Smooth muscle cell (in vitro differentiated cells): ENCODE data around the gene CLCN2. TPM values are rescaled to one million over a fixed set of nuclear protein-coding genes. Genes with fewer than 3 reads are reported as not detected.

Experiments
- DNase-seq: peaks from one replicate; lab custom pipeline; 2025; ENCODE audit not compliant: unreplicated experiment; lab: John Stamatoyannopoulos, UW
- H2AFZ ChIP-seq: fragments of 200-600 bp; sonication (generic); 2 replicates; pipeline ENCODE4 v1.6.0; 2016; ENCODE audit warnings: antibody characterized with exemption, low read depth, mild to moderate bottlenecking
- H3F3A ChIP-seq: fragments of 200-600 bp; sonication (generic); 2 replicates; pipeline ENCODE4 v1.6.0; 2017; ENCODE audit warnings: antibody characterized with exemption, low read depth
- H3K27ac ChIP-seq: fragments of 200-600 bp; sonication (generic); 2 replicates; pipeline ENCODE4 v1.5.1; 2016; ENCODE audit warnings: low read depth, mild to moderate bottlenecking
- H3K27me3 ChIP-seq: fragments of 200-600 bp; sonication (generic); 2 replicates; pipeline ENCODE4 v1.6.1; 2016; ENCODE audit warnings: low read depth, mild to moderate bottlenecking
- H3K36me3 ChIP-seq: fragments of 200-600 bp; sonication (generic); 2 replicates; pipeline ENCODE4 v1.5.1; 2016; ENCODE audit warnings: low read depth
- H3K4me1 ChIP-seq: fragments of 200-600 bp; sonication (generic); 2 replicates; pipeline ENCODE4 v1.5.1; 2016; ENCODE audit warnings: low read depth
- H3K4me2 ChIP-seq: fragments of 200-600 bp; sonication (generic); 2 replicates; pipeline ENCODE4 v1.6.0; 2016; ENCODE audit warnings: mild to moderate bottlenecking
- H3K4me3 ChIP-seq: fragments of 200-600 bp; sonication (generic); 2 replicates; pipeline ENCODE4 v1.5.1; 2016; ENCODE audit warnings: mild to moderate bottlenecking
- H3K79me2 ChIP-seq: fragments of 200-600 bp; sonication (generic); 2 replicates; pipeline ENCODE4 v1.6.0; 2016; ENCODE audit warnings: low read depth, mild to moderate bottlenecking
- H3K9ac ChIP-seq: fragments of 200-600 bp; sonication (generic); 2 replicates; pipeline ENCODE4 v1.6.0; 2016; ENCODE audit warnings: low read depth
- H3K9me3 ChIP-seq: fragments of 200-600 bp; sonication (generic); replicated peaks from 2 replicates; pipeline ENCODE4 v1.5.1; 2016; ENCODE audit warnings: low read depth
- H4K20me1 ChIP-seq: fragments of 200-600 bp; sonication (generic); 2 replicates; pipeline ENCODE4 v1.6.0; 2016; ENCODE audit warnings: low read depth
- CTCF ChIP-seq: fragments of 200-600 bp; sonication (generic); IDR thresholded peaks from 2 replicates; pipeline ENCODE4 v1.5.1; 2017; ENCODE audit warnings: borderline replicate concordance, mild to moderate bottlenecking, antibody characterized with exemption; ENCODE audit not compliant: insufficient read depth, poor library complexity, severe bottlenecking
- WGBS: methylation state at CpG from one replicate; pipeline ENCODE4 v1.1.7; 2016; ENCODE audit warnings: low lambda C conversion rate; 5-methylcytosine and 5-hydroxymethylcytosine counted together
- polyA plus RNA-seq: library from polyadenylated mRNA; unstranded; fragments of >200 nt; fragmentation: Nextera tagmentation; extraction: Ambion mirVana; gene quantifications from 2 replicates; pipeline ENCODE4 v1.2.1, GENCODE V29; 2016
- total RNA-seq: library from RNA; depleted of rRNA; stranded (reverse); fragments of >200 nt; gene quantifications from 2 replicates; pipeline ENCODE4 v1.2.3, GENCODE V29; 2014

CLCN2 gene
- total and polyA plus RNA-seq, 2 experiments from 2014 or later: 4.1 to 4.5 TPM

DNA sequence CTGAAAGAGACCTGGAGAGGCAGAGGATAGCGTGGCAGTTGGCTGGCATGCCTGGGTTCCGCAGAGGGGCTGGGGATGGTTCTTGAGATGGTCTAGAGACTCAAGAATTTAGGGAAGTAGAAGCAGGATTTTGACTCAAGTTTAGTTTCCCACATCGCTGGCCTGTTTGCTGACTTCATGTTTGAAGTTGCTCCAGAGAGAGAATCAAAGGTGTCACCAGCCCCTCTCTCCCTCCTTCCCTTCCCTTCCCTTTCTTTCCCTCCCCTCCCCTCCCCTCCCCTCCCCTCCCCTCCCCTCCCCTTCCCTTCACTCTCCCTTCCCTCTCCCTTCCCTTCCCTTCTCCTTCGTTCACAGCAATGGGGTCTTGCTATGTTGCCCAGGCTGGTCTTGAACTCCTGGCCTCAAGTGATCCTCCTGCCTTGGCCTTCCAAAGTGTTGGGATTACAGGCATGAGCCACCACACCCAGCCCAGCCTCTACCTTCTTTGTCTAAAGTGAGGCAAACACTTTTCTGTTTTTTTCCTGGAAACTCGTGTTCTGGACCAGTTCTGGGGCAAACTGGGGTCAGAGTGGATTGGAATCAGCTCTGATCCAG lies 28.6 kb upstream of the CLCN2 start:
- no peak for DNase-seq
- no peaks in the 10 kb centered on the region for H3K79me2 ChIP-seq
- H3K4me2 ChIP-seq: no peak overlapping the region
- WGBS: 93% methylated on average over 4 of the region's 5 CpGs
- H3K27me3 ChIP-seq: no peaks in the 10 kb centered on the region
- no peaks in the 10 kb centered on the region for H4K20me1 ChIP-seq
- no peaks in the 10 kb centered on the region for H3K36me3 ChIP-seq
- H2AFZ ChIP-seq: no peak overlapping the region
- H3K9ac ChIP-seq: no peak overlapping the region
- H3K4me3 ChIP-seq: no peak overlapping the region
- no peaks in the 10 kb centered on the region for H3K4me1 ChIP-seq
- no peak for TF ChIP-seq CTCF
- H3K27ac ChIP-seq: no peak overlapping the region
- no peaks in the 10 kb centered on the region for H3K9me3 ChIP-seq
- H3F3A ChIP-seq: no peaks in the 10 kb centered on the region

GRCh38 chr3:184389384-184389783 lies 28.0 kb upstream of the CLCN2 start:
- Histone ChIP-seq H2AFZ (no peak overlapping the region), H3K4me3 (no peak overlapping the region), H3K27me3 (no peaks in the 10 kb centered on the region), H3K4me2 (no peak overlapping the region), H3K4me1 (no peaks in the 10 kb centered on the region), H3F3A (no peaks in the 10 kb centered on the region), H3K9ac (no peak overlapping the region), H3K27ac (no peak overlapping the region), H3K36me3 (no peaks in the 10 kb centered on the region), H3K79me2 (no peaks in the 10 kb centered on the region), H3K9me3 (no peaks in the 10 kb centered on the region), H4K20me1 (no peaks in the 10 kb centered on the region)
- TF ChIP-seq CTCF: no peak
- 75% methylated on average over 5 of the region's 5 CpGs for WGBS
- DNase-seq: no peak

DNA sequence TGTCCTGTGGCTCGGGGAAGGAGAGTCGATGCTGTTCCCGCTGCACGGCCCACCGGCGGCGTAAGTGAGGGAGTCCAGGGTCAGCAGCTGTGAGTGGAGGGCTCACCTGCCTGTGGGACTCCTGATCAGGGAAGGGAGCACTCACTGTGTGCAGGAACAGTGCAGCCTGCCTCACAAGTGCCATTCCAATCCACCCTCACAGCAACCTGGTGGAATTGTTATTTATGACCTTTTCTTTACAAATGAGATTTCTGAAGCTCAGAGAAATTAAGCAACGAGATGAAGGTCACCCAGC lies 27.5 kb upstream of the CLCN2 start:
- H3K27me3 ChIP-seq: no peaks in the 10 kb centered on the region
- H3K27ac ChIP-seq: no peak overlapping the region
- no peak overlapping the region for H3K9ac ChIP-seq
- H4K20me1 ChIP-seq: no peaks in the 10 kb centered on the region
- no peaks in the 10 kb centered on the region for H3K9me3 ChIP-seq
- no peaks in the 10 kb centered on the region for H3K4me1 ChIP-seq
- WGBS: 89% methylated on average over 8 of the region's 8 CpGs
- H3F3A ChIP-seq: no peaks in the 10 kb centered on the region
- H2AFZ ChIP-seq: no peak overlapping the region
- H3K4me2 ChIP-seq: no peak overlapping the region
- DNase-seq: no peak
- no peak for TF ChIP-seq CTCF
- no peak overlapping the region for H3K4me3 ChIP-seq
- no peaks in the 10 kb centered on the region for H3K79me2 ChIP-seq
- H3K36me3 ChIP-seq: no peaks in the 10 kb centered on the region

DNA sequence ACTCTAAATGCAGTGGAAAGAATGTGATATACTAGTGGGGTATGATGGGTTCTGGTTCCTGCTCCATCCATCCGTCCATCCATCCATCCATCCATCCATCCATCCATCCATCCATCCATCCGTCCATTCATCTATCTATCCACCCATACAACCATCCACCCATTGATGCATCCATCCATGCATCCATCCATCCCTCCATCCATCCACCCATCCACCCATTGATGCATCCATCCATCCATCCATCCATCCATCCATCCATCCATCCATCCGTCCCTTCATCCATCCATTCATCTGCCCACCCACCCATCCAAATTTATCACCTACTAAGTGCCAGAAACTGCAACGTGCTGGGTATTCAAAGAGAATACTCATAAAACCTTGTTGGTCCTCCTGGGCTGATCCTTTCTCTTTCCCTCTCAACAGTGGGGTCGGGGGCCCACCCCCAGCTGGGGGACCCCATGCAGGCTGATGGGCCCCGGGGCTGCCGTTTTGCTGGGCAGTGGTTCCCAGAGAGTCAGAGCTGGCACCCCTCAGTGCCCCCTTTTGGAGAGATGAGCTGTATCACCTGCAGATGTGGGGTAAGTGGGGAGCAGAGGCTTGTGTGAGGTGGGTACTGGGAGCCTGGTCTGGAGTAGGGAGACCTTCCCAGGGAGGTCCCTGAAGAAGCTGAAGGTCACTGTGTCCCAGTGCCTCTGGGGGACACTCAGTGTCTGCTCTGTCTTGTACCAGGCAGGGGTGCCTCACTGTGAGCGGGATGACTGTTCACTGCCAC lies 26.9 kb upstream of the CLCN2 start:
- WGBS: 85% methylated on average over 8 of the region's 8 CpGs
- no peak for DNase-seq
- Histone ChIP-seq H3K9ac (no peak overlapping the region), H3K36me3 (no peaks in the 10 kb centered on the region), H3K4me3 (no peak overlapping the region), H3K27me3 (no peaks in the 10 kb centered on the region), H3K79me2 (no peaks in the 10 kb centered on the region), H3K4me1 (no peaks in the 10 kb centered on the region), H3F3A (no peaks in the 10 kb centered on the region), H4K20me1 (no peaks in the 10 kb centered on the region), H3K4me2 (no peak overlapping the region), H3K9me3 (no peaks in the 10 kb centered on the region), H2AFZ (no peak overlapping the region), H3K27ac (no peak overlapping the region)
- no peak for TF ChIP-seq CTCF
